Heart right ventricle (tissue), 16 donors: ENCODE measurements around the gene ADORA2A. TPM values are rescaled to one million over a fixed set of nuclear protein-coding genes. Genes with fewer than 3 reads are reported as not detected.

Experiments used
- ATAC-seq, 8 donors: fragments of 200-7000 bp; cut with Tn5 transposase; one replicate each; pipeline ENCODE4 v1.9.1; 2020; ENCODE audit warnings: mild to moderate bottlenecking in 8 of 8, moderate library complexity in 8 of 8, moderate number of reproducible peaks in 1 of 8
- DNase-seq, 2 donors: peaks; one replicate each; pipeline ENCODE4 v3.0.0-alpha.2; 2020
- H3K27ac ChIP-seq, 10 donors: fragments of 200-600 bp; sonication (generic) in 2 of 10; one replicate each; pipeline versions ENCODE4 v1.5.0 to v1.8.0; 2020 to 2022; ENCODE audit warnings: mild to moderate bottlenecking in 3 of 10
- H3K27me3 ChIP-seq, 7 donors: fragments of 200-600 bp; one replicate each; pipeline ENCODE4 v1.8.0; 2021 to 2022; ENCODE audit warnings: mild to moderate bottlenecking in 2 of 7
- H3K36me3 ChIP-seq, 9 donors: fragments of 200-600 bp; sonication (generic) in 1 of 9; one replicate each; pipeline versions ENCODE4 v1.5.0 to v1.8.0; 2020 to 2022; ENCODE audit warnings: mild to moderate bottlenecking in 2 of 9
- H3K4me1 ChIP-seq, 9 donors: fragments of 200-600 bp; sonication (generic) in 1 of 9; one replicate each; pipeline versions ENCODE4 v1.5.0 to v1.8.0; 2020 to 2022; ENCODE audit warnings: mild to moderate bottlenecking in 4 of 9
- H3K4me3 ChIP-seq, 10 donors: fragments of 200-600 bp; sonication (generic) in 2 of 10; one replicate each; pipeline versions ENCODE4 v1.5.0 to v1.8.0; 2020 to 2022; ENCODE audit warnings: mild to moderate bottlenecking in 7 of 10, moderate library complexity in 2 of 10
- H3K9me3 ChIP-seq, 11 donors: fragments of 200-600 bp in 10 of 11; sonication (generic) in 2 of 11; one replicate each; pipeline versions ENCODE4 v1.5.0 to v1.8.0; 2013 to 2022; ENCODE audit warnings: mild to moderate bottlenecking in 2 of 11, control low read depth in 1 of 11, moderate library complexity in 1 of 11
- CTCF ChIP-seq, 9 donors: fragments of 200-600 bp; sonication (generic) in 2 of 9; IDR thresholded peaks; one replicate each; pipeline versions ENCODE4 v1.5.0 to v1.8.0; 2021 to 2022; ENCODE audit warnings: antibody characterized with exemption in 9 of 9, mild to moderate bottlenecking in 5 of 9, moderate library complexity in 1 of 9
- WGBS, 2 donors: extraction: QIAGEN DNeasy Blood & Tissue Kit; methylation state at CpG; one replicate each; pipeline ENCODE4 v1.1.7; 2013; ENCODE audit warnings: inconsistent platforms in 1 of 2; 5-methylcytosine and 5-hydroxymethylcytosine counted together
- intact Hi-C, 10 donors: fragments of 100-400 bp; cut with DNase I; formaldehyde crosslinking; loops; one replicate each; pipeline versions ENCODE4 v1.11.1 to v1.14.2; 2022
- polyA plus RNA-seq, 2 donors: library from polyadenylated mRNA; stranded (reverse); fragments of 200-250 nt; gene quantifications; one replicate each; pipeline ENCODE4 v1.2.3, GENCODE V29; 2013
- total RNA-seq, 10 donors: library from RNA; stranded (reverse); fragmentation: NEBNext Ultra II Directional in 3 of 10; extraction: Animal tissue kit (Norgen Biotek cat#: 25700) in 3 of 10; gene quantifications; one replicate each; pipeline versions ENCODE4 v1.2.1 to v1.2.4, GENCODE V29; 2021 to 2023
- donor health status: Arrhythmogenic right ventricular cardiomyopathy.
- donor health status: ischemic (EF 13 %, LVEDD 7.1; RV severe dilation, severe dysfunction).
- donor health status: healthy with polysubstance abuse.
- donor health status: DM: no; HTN: yes; CAD: no.
- donor health status: DM: no; HTN: no; CAD: no.
- donor health status: ischemic (EF 25% LVEDD 6.9; RV normal size, moderate dysfunction).
- donor health status: ischemic (EF 25% LVEDD 5.7; RV mildly dilated, moderate dysfunction).
- donor health status: healthy.
- donor health status: DM: yes; HTN: yes; CAD: no.
- donor health status: Ischemic cardiomyopathy.
- donor health status: ischemic (EF 35%, LVEDD 5.7; RV mildly dilated, moderate dysfunction).
- donor health status: nonischemic (EF 11% LVEDD 7.7; RV severe dilation, severe dysfunction).
- donor health status: DM: yes; HTN: yes; CAD: no.
- donor health status: PGD.
- donor health status: ischemic (EF 29% LVEDD 5.4; RV normal size, mild dysfunction).
- donor health status: nonischemic (EF 23%, LVEDD 6.1; RV moderate dilation, normal function).

Gene ADORA2A
- total and polyA plus RNA-seq, 12 donors = 1.5 to 9.7 (median 4.1) TPM

GRCh38 chr22:24473284-24473683 is 45.9 kb downstream of the ADORA2A start:
- H3K4me1 ChIP-seq = peaks cover 0 to 59% (median 29%) of the 10 kb centered on the region in 9 donors
- H3K36me3 ChIP-seq = no peaks in the 10 kb centered on the region
- H3K27ac ChIP-seq = peak overlapping the region in 5 of 10 donors; percentile 1 to 39 (median 13)
- no peak for TF ChIP-seq CTCF (IDR thresholded peaks at IDR 0.05)
- ATAC-seq (no peak), DNase-seq (no peak)
- H3K9me3 ChIP-seq = peaks cover 0 to 8% (median 0%) of the 10 kb centered on the region in 11 donors
- no peak overlapping the region for H3K4me3 ChIP-seq
- intact Hi-C loops = loop anchor here in 4 of 10 donors (5.0 kb wide), 3 partner anchors 36 to 46 kb away; partner anchors contain the start of gene ADORA2A (in 2 of the 4)
- H3K27me3 ChIP-seq = no peaks in the 10 kb centered on the region

- intact Hi-C loops = loop anchor here in 4 of 10 donors (5.0 kb wide), 3 partner anchors 37 to 47 kb away; partner anchors contain the start of gene ADORA2A (in 2 of the 4)
- H3K4me1 ChIP-seq = peaks cover 0 to 52% (median 29%) of the 10 kb centered on the region in 9 donors
Measured at GRCh38 chr22:24474221-24474620, 46.8 kb downstream of the ADORA2A start.

DNA sequence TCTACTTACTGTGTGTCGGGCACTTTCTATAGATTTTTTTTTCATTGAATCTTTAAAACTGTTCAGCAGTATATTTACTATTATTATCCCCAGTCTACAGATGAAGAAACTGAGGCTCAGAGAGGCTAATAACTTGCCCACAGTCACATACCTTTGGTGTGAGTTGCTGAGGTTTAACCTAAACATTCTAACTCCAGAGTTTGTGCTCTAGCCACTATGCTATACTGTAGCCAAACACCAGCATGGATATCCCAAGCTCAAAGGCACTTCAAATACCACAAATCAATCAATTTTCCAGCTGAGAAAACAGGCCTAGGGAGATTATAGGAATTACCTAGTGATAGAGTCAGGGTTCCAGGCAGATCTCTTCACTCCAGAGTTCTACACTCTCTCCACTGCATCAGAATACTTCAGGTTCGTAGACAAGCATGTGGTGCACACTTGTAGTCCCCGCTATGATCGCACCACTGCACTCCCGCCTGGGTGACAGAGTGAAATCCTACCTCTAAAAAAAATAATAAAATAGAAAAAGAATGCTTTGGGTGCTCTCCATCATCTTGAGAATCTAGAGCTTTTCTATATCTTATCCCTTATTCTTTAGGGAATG is 47.4 kb downstream of the ADORA2A start:
- WGBS, 2 donors = 74 to 95% methylated on average over 5 of the region's 5 CpGs
- H3K4me3 ChIP-seq = no peak overlapping the region
- peaks cover 0 to 50% (median 29%) of the 10 kb centered on the region in 9 donors for H3K4me1 ChIP-seq
- ATAC-seq (no peak), DNase-seq (no peak)
- intact Hi-C loops = loop anchor here in 4 of 10 donors (5.0 kb wide), 3 partner anchors 37 to 47 kb away; partner anchors contain the start of gene ADORA2A (in 2 of the 4)
- no peak overlapping the region for H3K27ac ChIP-seq
- H3K36me3 ChIP-seq = no peaks in the 10 kb centered on the region
- no peak for TF ChIP-seq CTCF (IDR thresholded peaks at IDR 0.05)
- H3K27me3 ChIP-seq = no peaks in the 10 kb centered on the region
- peaks cover 0 to 8% (median 0%) of the 10 kb centered on the region in 11 donors for H3K9me3 ChIP-seq

More at GRCh38 chr22:24474221-24474620, 46.8 kb downstream of the ADORA2A start:
- H3K4me3 ChIP-seq = no peak overlapping the region
- no peak for DNase-seq
- WGBS, 2 donors = 48 to 53% methylated on average over 3 of the region's 3 CpGs
- H3K27ac ChIP-seq = peak overlapping the region in 5 of 10 donors; percentile 13 to 39 (median 31)
- no peaks in the 10 kb centered on the region for H3K36me3 ChIP-seq
- TF ChIP-seq CTCF (IDR thresholded peaks at IDR 0.05) = no peak
- H3K27me3 ChIP-seq = no peaks in the 10 kb centered on the region
- peak in 3 of 8 donors; percentile 41 to 62 (median 58) for ATAC-seq
- peaks cover 0 to 8% (median 0%) of the 10 kb centered on the region in 11 donors for H3K9me3 ChIP-seq

DNA sequence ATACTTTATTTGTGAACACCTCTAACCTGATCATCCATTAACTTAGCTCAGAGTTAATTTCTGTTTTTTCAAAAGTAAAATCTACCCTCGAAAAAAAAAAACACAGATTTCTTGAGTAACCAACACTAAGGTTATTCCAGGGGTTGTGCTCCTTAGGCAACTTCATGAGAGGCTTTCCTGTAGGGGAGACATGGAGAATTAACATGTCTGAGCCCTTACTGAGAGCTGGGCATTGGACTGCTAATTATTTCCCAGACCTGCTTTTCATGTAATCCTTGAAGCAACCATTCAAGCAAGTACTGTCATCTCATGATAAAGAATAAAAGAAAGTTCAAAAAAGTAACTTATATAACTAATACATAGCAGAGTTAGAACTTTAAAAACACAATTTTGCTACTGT is 54.2 kb downstream of the ADORA2A start:
- intact Hi-C loops = loop anchor here in 3 of 10 donors (5.0 to 10.0 kb wide), 3 partner anchors 47 to 59 kb away; partner anchors contain the start of gene ADORA2A (in 1 of the 3)
- TF ChIP-seq CTCF (IDR thresholded peaks at IDR 0.05) = no peak
- no peak overlapping the region for H3K4me3 ChIP-seq

More for the DNA sequence above, 54.2 kb downstream of the ADORA2A start:
- Histone ChIP-seq H3K27me3 (no peaks in the 10 kb centered on the region), H3K9me3 (no peaks in the 10 kb centered on the region), H3K4me1 (peaks cover 0 to 48% (median 13%) of the 10 kb centered on the region in 9 donors), H3K27ac (no peak overlapping the region), H3K36me3 (no peaks in the 10 kb centered on the region)
- DNase-seq (no peak), ATAC-seq (no peak)
- WGBS, 2 donors = 71 to 84% methylated on average over 1 of the region's 1 CpG
